Measurements from ENCODE around the gene PKP4.

DNA sequence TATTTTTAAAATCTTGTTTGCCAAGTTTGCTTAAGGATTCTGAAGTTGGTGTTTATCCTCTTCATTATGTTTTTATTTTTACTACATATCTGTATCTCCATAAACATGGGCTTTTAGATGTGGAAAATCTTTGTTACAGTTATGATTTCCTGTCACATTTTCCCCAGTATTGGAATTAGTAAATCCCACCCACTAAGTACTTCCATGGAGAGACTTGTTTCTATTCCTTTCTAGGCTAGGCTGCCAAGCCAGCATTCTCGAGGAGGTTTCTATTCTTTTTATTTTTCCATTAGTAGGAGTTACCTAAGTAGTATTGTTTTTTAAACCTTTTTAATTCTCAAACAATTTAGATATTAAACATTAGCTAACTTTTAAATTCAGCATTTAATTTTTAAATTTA lies 22.1 kb downstream of the PKP4 start:
- TF ChIP-seq CTCF (conservative IDR thresholded peaks at IDR 0.05; ENCODE audit: low read depth, low read length) (no peak), EZH2 (IDR thresholded peaks at IDR 0.05; ENCODE audit: borderline replicate concordance, low read depth, low read length, poor library complexity, severe bottlenecking) (no peak)

All from A673 (cell line).